GM18502 (cell line): ENCODE data around the gene GPR107.

ENCODE experiments used
- ATAC-seq: cut with Tn5 transposase; IDR thresholded peaks from one replicate; pipeline ENCODE4 v1.9.1; 2021; ENCODE audit warnings: mild to moderate bottlenecking; ENCODE audit not compliant: unreplicated experiment, poor library complexity

GPR107 gene

GRCh38 chr9:130155647-130156046 lies 101.9 kb downstream of the GPR107 start:
- ATAC-seq = no peak

- ATAC-seq = no peak
Observed at GRCh38 chr9:130156672-130157071, 103.0 kb downstream of the GPR107 start.

- ATAC-seq = no peak
Observed at GRCh38 chr9:130157079-130157478, 103.4 kb downstream of the GPR107 start.

- ATAC-seq = no peak
Observed at GRCh38 chr9:130158001-130158400, 104.3 kb downstream of the GPR107 start.

GRCh38 chr9:130159057-130159456 lies 105.4 kb downstream of the GPR107 start:
- ATAC-seq = no peak

- ATAC-seq = no peak
Observed at GRCh38 chr9:130159915-130160670, 106.4 kb downstream of the GPR107 start.

- no peak for ATAC-seq
Observed at GRCh38 chr9:130160862-130161470, 107.3 kb downstream of the GPR107 start.

GRCh38 chr9:130165579-130165978 lies 111.9 kb downstream of the GPR107 start:
- ATAC-seq = no peak

GRCh38 chr9:130166399-130166798 lies 112.7 kb downstream of the GPR107 start:
- ATAC-seq = no peak

GRCh38 chr9:130167927-130168326 lies 114.2 kb downstream of the GPR107 start:
- no peak for ATAC-seq

- no peak for ATAC-seq
Observed at GRCh38 chr9:130171226-130172148, 117.8 kb downstream of the GPR107 start.

- ATAC-seq = no peak
Observed at GRCh38 chr9:130172161-130172857, 118.6 kb downstream of the GPR107 start, which contains the start of gene NCS1. TSS of gene NCS1 (plus strand) at chr9:130172404. CDS start at chr9:130172664, 260 bp downstream.

GRCh38 chr9:130172858-130173665 lies 119.4 kb downstream of the GPR107 start:
- ATAC-seq = no peak

GRCh38 chr9:130173666-130173983 lies 119.9 kb downstream of the GPR107 start:
- ATAC-seq = no peak

- ATAC-seq = no peak
Observed at GRCh38 chr9:130174025-130174424, 120.3 kb downstream of the GPR107 start.

GRCh38 chr9:130174920-130175321 lies 121.2 kb downstream of the GPR107 start:
- ATAC-seq = no peak

GRCh38 chr9:130175355-130175754 lies 121.6 kb downstream of the GPR107 start:
- no peak for ATAC-seq

- no peak for ATAC-seq
Observed at GRCh38 chr9:130176760-130177159, 123.1 kb downstream of the GPR107 start.
